Measurements from ENCODE around the gene HOXB4. TPM values are rescaled to one million over a fixed set of nuclear protein-coding genes. Genes with fewer than 3 reads are reported as not detected.

HOXB4 gene
- total RNA-seq, 1 experiment from 2014 or later: 0.22 TPM

DNA sequence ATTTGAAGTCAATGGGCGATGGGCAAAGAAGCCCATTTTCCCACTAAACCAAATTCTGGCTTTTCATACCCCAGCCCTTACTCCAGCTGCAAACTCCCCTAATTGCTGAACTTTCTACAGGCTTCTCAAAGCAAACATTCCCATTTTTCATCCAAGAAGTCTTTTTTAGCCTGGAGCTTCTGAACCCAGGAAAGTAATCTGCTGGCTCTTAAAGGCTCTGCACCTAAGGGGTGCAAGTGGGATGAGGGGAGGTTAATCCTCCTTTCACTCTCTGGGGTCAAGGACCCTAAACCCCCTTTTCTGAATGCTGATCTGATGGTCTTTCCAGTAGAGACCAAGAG lies 30.3 kb upstream of the HOXB4 start:
- no peak overlapping the region for H2AFZ ChIP-seq (ENCODE audit: low read length)
- H3F3A ChIP-seq (ENCODE audit: low read length, unreplicated experiment): no peaks in the 10 kb centered on the region
- ChIA-PET CTCF (no interaction called here), POLR2A (ENCODE audit: unreplicated experiment) (no interaction called here)
- peaks cover 14% of the 10 kb centered on the region for H3K27me3 ChIP-seq (ENCODE audit: low read length)
- H3K4me1 ChIP-seq (ENCODE audit: insufficient read depth, low read length): peaks cover 18% of the 10 kb centered on the region
- H4K20me1 ChIP-seq (ENCODE audit: low read length): no peaks in the 10 kb centered on the region
- no peaks in the 10 kb centered on the region for H3K9me3 ChIP-seq (ENCODE audit: low read length)
- no peak for ATAC-seq
- DNase-seq: no peak
- BruUV-seq (replicated peaks): no TSS peak
- TF ChIP-seq CTCF (conservative IDR thresholded peaks at IDR 0.05; ENCODE audit: low read depth, low read length): no peak
- no peak for TF ChIP-seq EZH2phosphoT487 (IDR thresholded peaks at IDR 0.05; ENCODE audit: borderline replicate concordance, low read length)
- no peak for TF ChIP-seq EZH2 (IDR thresholded peaks at IDR 0.05; ENCODE audit: low read length, unreplicated experiment)
- no peak overlapping the region for H3K4me2 ChIP-seq (ENCODE audit: low read length)
- no peak overlapping the region for H3K9ac ChIP-seq (ENCODE audit: low read length)
- H3K4me3 ChIP-seq (ENCODE audit: low read length): no peak overlapping the region
- H3K27ac ChIP-seq (ENCODE audit: low read length): no peak overlapping the region
- no peaks in the 10 kb centered on the region for H3K36me3 ChIP-seq (ENCODE audit: low read depth, low read length)
- H3K9me2 ChIP-seq (replicated peaks; ENCODE audit: low read length): no peaks in the 10 kb centered on the region
- peaks cover 13% of the 10 kb centered on the region for H3K79me2 ChIP-seq (ENCODE audit: low read length)
- intact Hi-C loops (cut with micrococcal nuclease): no loop called here

DNA sequence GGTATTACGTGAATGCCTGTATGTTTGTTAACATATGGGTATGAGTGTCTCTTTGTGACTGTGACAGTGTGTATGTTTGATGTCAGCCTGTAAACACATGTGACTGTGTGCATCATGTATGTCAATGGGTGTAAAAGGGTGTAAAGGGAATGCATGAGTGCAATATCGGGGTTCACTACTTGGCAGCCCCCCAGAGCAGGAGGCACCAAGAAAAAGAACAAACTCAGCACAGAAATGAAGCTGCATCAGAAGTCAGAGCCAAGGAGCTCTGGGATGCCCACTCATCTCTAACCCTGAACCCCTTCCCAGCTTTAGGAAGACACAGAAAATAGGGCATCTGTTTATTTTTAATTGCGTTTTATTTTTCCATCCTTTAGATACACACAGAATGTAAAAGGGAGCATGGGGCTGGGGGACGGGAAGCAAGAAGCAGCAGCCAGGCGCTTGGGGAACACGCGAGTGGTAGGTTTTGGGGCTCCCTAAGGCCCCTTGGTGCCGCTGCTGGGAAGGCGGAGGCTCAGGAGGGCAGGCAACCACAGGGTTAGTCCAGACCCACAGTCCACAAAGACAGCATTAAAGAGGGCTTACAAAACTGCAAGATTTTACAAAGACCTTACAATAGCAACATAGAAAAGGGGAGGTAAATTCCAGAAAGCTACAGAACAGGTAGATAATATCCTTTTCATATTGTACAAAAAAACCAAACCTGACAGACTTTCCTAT lies 28.9 kb upstream of the HOXB4 start:
- H3K27ac ChIP-seq (ENCODE audit: low read length): no peak overlapping the region
- peaks cover 17% of the 10 kb centered on the region for H3K4me1 ChIP-seq (ENCODE audit: insufficient read depth, low read length)
- BruUV-seq (replicated peaks): no TSS peak
- ATAC-seq (no peak), DNase-seq (no peak)
- no peaks in the 10 kb centered on the region for H3K9me2 ChIP-seq (replicated peaks; ENCODE audit: low read length)
- no peak overlapping the region for H3K4me2 ChIP-seq (ENCODE audit: low read length)
- H3K9me3 ChIP-seq (ENCODE audit: low read length): no peaks in the 10 kb centered on the region
- TF ChIP-seq EZH2 (IDR thresholded peaks at IDR 0.05; ENCODE audit: low read length, unreplicated experiment) (no peak), CTCF (conservative IDR thresholded peaks at IDR 0.05; ENCODE audit: low read depth, low read length) (no peak), EZH2phosphoT487 (IDR thresholded peaks at IDR 0.05; ENCODE audit: borderline replicate concordance, low read length) (no peak)
- H3F3A ChIP-seq (ENCODE audit: low read length, unreplicated experiment): no peaks in the 10 kb centered on the region
- ChIA-PET POLR2A (ENCODE audit: unreplicated experiment) (no interaction called here), CTCF (interaction anchor here (0.6 kb wide), 1 partner anchor 86 kb away, joined by 3 read pairs; no protein-coding TSS in a partner anchor)
- H3K4me3 ChIP-seq (ENCODE audit: low read length): no peak overlapping the region
- H3K9ac ChIP-seq (ENCODE audit: low read length): no peak overlapping the region
- H3K27me3 ChIP-seq (ENCODE audit: low read length): peaks cover 8% of the 10 kb centered on the region
- H2AFZ ChIP-seq (ENCODE audit: low read length): no peak overlapping the region
- no peaks in the 10 kb centered on the region for H3K36me3 ChIP-seq (ENCODE audit: low read depth, low read length)
- intact Hi-C loops (cut with micrococcal nuclease): no loop called here
- peaks cover 27% of the 10 kb centered on the region for H3K79me2 ChIP-seq (ENCODE audit: low read length)
- no peaks in the 10 kb centered on the region for H4K20me1 ChIP-seq (ENCODE audit: low read length)

Data from PC-3 (cell line).